Activated CD4-positive, CD25-positive, alpha-beta regulatory T cell treated with anti-CD3 and anti-CD28 coated beads, Interleukin-2, amount 50 U/mL, for 24 hours (primary cell): Measurements from ENCODE around the gene CCDC91.
"Not testable (repeated sequence)": the region's sequence is repeated elsewhere in the genome, so short reads cannot be mapped to it uniquely, and the experiment has no call there.

ENCODE experiments used
- ATAC-seq, 2 donors: fragments of 150-1000 bp; cut with Tn5 transposase; one replicate each; pipeline ENCODE4 v1.10.0; 2021; ENCODE audit warnings: mild to moderate bottlenecking in 1 of 2, moderate library complexity in 1 of 2

CCDC91 gene

DNA sequence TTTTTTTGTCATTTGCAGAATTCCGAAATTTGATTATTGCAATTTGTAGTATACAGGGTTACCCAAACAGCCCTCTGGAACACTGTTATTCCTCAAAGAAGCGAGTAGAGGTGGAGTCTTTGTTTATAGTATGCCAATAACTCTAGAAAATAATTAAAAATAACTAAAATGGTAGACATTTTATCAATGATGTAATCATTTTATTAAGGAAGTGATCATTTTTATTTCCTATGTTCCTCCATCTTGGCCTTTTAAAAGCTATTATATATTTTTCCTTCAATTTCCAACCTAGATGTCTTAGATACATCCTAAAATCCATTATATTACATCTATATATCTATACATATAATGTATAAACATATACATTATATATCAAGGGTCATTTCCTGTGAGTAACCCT is 106.0 kb downstream of the CCDC91 start:
- no peak for ATAC-seq

DNA sequence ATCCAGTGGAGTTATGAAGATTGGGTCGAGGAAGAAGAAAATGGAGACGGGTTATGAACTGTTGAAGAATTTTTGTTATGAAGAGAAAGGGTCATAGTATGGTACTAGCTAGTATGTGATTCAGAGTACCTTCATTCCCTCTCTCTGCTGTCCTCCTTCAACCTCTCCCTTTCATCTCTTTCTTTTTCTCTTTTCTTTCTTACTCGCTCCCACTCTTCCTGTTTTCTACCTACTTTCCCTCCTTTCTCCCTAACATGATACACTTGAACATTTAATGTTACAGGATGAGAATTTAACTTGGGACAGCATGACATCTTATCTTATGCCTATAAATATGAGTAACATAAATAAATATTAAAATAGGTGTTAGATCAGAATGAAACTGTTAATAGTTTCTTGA is 112.9 kb downstream of the CCDC91 start:
- ATAC-seq, result no peak

DNA sequence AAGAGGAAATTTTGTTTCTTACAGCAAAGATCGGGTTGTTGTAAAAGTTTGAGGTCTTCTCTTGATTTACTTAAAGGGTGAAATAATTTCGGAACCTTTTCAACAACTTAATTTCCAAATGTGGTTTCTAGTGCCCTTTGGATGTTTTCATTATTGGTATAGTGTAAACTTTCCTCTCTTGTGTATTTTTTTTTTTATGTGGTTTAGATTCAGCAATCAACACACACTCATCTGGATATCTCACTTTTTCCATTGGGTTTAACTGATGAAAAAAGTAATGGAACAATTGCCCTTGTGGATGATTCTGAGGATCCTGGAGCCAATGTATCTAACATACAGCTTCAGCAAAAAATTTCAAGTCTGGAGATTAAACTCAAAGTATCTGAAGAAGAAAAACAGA is 116.3 kb downstream of the CCDC91 start:
- no peak for ATAC-seq

DNA sequence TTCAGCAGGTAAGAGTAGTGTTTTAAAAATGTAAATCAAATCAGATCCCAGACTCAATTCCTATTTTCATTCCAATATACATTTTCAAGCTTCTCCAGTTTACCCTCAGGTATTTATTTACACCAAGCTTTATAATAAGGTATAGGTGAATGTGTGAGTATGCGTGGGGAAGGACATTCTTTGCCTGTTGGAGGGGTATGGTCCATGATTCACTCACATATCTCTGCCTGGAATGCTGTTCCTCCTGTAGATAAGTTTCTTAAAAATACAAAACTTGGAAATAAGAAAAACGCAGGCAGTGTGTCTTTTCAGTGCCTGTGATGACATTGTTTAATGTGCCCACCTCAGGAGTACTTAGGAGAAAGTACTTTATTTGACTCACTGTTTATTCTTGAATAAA is 118.6 kb downstream of the CCDC91 start:
- ATAC-seq, result no peak

DNA sequence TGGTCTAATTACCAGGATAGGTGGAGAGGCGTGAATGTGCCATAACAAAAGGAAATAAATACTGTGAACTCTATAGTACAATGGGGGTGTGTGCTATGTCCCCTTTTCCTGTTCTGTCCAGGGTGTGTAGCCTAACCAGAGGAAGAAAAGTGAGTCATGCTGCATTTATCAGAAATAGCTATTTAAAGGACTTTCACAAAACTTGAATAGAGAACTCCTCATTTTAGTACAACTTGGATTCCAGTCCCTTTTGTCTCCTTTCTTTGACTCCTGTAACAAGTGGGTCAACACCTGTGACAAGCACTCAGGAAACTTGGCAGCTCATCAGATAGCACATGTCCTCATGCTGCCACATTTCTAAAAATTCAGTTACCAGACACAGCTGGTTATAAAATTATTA is 123.4 kb downstream of the CCDC91 start:
- ATAC-seq, result no peak

DNA sequence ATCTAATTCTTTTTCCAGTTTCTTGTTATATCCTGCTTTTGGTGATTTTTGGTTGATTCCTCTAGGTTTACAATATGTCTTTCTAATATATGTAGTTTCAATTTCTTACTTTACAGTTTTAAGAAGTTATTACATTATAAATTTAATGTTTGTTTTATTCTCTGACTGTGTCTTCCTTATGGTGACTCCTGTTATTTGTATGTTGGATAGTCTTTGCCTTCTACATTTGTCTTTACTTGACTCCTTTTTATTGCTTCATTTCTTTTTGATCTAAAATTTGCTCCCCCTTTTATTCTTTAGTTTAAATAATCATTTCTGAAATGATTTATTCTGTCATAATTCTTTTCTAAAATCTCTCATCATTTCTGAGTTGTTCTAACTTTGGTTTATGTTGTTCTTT is 125.8 kb downstream of the CCDC91 start:
- ATAC-seq, result no peak

DNA sequence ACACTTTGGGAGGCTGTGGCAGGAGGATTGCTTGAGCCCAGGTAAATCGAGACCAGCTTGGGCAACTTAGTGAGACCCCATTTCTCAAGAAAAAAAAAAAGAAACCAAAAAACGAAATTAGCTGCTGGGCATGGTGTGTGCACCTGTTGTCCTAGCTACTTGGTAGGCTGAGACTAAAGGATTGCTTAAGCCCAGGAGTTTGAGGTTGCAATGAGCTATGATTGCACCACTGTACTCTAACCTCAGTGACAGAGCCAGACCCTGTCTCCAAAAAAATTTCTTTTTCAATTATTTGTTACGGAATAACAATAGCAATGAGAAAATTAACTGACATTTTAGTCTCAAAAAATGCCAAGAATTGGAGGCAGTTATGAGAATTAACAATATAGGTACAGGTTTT is 128.0 kb downstream of the CCDC91 start:
- ATAC-seq, result no peak

DNA sequence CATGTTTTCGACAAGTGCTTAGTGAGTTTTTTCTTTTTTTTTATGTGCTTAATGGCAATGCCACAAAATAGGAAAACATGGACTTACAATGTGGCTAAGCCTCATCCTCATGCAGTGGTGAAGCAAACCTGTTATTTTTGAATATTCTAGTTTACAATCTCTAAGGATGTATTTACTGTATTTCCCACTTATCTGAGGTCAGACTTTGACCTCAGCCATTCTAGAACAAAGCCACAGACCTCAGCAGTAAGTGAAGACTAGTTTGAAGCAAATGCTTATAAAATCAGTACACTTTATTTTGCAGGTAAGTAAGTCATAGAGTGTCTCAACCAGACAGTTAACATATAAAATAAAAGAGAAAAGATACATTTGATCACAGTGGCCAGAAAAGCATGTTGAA is 130.1 kb downstream of the CCDC91 start:
- ATAC-seq, result no peak

DNA sequence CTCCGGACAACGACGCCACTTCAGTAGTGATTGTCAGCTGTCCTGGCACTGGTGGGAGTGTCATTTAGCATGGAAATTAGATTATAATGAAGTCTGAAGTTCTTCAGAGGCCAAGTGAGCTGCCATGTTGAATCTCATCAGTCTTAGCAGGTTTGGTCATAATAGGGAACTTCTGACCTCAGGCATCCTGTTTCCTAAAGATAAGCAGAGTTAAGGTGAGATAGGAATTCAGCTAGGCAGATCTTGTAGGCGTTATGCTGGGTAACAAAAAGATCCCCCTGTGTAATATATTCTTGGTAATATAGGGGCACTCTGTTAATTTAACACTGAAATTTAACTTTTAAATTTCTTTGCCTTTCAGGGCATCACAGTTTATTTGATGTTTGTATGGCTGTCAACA is 137.5 kb downstream of the CCDC91 start:
- no peak for ATAC-seq

DNA sequence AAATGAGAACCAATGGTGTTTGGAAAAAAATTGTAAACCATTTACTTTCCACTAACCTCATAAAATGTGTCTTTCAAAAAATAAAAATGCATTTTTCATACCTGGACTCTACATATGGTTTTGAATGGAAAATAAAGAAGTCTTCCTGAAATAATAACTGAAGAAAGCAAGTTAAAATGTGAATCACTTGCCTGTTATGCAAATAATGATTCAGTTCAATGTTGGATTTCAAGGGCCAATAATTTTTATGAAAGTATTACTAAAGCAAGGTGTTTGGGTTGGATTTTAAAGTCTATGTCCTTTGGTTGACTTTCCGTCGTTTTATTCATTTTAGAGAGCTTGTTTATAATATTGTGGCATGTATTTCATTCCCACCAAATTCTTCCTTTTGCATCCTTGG is 138.7 kb downstream of the CCDC91 start:
- no peak for ATAC-seq

DNA sequence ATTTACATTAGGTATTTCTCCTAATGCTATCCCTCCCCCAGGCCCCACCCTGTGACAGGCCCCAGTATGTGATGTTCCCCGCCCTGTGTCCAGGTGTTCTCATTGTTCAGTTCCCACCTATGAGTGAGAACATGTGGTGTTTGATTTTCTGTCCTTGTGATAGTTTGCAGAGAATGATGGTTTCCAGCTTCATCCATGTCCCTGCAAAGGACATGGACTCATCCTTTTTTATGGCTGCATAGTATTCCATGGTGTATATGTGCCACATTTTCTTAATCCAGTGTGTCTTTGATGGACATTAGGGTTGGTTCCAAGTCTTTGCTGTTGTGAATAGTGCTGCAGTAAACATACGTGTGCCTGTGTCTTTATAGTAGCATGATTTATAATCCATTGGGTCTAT is 139.5 kb downstream of the CCDC91 start:
- ATAC-seq, result not testable (repeated sequence)

DNA sequence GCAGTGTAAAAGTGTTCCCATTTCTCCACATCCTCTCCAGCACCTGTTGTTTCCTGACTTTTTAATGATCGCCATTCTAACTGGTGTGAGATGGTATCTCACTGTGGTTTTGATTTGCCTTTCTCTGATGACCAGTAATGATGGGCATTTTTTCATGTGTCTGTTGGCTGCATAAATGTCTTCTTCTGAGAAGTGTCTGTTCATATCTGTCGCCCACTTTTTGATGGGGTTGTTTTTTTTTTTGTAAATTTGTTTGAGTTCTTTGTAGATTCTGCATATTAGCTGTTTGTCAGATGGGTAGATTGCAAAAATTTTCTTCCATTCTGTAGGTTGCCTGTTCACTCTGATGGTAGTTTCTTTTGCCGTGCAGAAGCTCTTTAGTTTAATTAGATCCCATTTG is 140.0 kb downstream of the CCDC91 start:
- not testable (repeated sequence) for ATAC-seq

DNA sequence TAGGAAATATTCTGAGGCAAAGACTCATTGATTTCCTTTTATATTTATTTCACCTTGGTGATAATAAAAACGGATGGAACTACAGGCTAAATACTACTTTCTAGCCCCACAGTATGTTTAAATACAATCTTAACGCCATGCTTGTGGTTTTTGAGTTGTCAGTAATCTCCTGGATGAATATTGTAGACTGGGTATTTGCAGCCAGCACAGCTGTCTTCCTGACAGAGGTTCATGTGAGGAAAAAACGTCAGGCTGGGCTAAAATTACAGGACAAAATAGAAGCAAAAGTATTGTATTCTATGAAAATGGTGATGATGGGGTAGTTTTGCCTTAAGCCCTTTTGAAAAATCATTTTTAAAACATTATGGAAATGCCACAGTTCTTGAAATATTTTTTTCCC is 140.9 kb downstream of the CCDC91 start:
- no peak for ATAC-seq

DNA sequence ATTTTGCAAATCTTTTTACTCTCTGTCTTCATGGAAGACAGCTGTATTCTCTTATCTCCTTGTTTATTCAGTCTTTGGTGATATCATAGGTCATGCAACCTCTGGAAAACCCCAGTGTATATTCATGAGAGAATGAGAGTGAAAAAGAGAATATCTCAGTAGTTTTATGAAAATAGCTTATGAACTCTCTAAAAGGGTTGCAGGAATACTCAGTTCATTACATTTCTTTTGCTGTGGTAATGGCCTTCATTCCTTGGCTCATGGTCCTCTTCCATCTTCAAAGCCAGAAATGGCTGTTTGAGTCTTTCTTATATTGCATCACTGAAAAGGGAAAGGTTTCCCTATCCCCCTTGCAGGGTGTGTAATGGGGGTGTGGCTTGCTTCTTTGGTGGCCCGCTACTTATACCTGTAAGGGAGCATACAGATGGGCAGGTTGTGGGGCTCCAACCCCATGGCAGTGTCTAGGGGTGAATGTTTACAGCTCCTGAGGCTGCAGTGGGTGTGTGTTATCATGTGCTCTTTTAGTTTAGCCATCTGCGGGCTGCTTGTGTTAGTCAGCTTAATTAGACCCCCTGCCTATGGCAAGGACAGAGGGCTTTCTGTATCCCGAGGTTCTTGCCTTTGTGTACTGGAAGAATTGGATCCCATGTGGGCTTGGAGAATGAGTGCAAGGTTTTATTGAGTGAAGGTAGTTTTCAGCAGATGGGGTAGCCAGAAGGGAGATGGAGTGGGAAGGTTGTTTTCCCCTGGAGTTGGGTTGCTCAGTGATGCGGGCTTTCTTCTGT is 150.2 kb downstream of the CCDC91 start:
- no peak for ATAC-seq

DNA sequence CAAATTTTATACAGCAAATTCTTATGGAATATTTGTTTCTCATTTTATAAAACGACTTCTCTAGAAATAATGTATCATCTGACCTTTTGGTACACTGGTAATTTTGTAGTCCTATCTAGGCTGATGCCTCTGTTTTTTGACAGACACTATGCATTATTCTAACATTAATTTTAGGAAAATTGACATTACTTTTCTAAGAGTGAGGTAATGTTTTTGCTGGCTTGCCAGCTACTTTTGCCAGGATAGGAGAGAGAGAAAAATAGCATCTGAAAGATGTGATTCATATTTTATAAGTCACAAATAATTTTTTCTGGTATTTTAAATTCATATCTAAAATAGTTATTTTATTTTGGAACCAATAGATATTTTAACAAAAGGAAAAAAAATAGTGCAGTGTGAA is 153.5 kb downstream of the CCDC91 start:
- ATAC-seq, result no peak

DNA sequence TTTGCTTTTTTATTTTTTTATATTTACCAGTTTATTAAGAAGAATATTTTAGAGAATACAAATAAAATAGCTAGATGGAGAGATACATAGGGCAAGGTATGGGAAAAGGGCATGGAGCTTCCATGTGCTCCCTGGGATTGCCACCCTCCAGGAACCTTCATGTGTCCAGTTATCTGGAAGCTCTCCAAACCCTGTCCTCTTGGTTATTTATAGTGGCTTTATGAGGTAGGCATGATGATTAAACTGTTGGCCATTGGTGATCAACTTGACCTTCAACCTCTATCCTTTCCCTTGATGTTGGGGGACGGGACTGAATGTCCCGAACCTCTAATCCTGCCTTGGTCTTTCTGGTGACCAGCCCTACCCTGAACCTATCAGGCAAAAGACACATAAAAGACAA is 156.3 kb downstream of the CCDC91 start:
- ATAC-seq, result no peak

DNA sequence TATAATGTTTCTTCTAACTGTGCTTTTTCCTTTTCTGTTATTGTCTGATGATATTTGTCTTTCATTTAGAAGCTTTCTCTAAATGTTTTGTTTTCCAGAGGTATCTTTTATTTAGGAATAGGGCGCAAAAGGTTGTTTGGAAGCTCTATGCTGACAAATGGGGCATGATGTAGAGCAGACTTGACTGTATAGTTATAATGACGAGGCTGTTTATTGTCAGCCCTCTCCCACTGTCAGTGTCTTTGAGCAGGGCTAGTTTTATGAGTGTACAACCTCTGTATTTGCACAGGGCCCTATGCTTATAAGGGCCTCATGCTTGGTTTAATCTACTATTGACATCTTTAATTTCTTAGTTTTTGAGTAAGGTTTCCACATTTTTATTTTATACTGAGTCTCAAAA is 158.9 kb downstream of the CCDC91 start:
- ATAC-seq, result no peak

DNA sequence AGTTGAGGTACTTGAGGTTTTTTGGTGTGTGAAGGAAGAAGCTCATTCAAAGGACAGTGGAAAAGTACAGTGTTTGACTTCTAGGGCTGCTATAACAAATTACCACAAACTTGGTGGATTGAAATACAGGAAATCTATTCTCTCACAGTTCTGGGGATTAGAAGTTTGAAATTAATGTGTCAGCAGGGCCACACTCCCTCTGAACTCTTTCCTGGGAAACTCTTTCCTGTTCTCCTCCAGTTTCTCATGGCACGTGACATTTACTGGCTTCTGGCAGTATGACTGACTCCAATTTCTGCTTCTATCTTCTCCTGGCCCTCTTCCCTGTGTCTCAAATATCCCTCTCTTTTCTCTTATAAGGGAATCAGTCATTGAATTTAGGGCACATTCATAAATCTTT is 160.2 kb downstream of the CCDC91 start:
- ATAC-seq, result no peak

DNA sequence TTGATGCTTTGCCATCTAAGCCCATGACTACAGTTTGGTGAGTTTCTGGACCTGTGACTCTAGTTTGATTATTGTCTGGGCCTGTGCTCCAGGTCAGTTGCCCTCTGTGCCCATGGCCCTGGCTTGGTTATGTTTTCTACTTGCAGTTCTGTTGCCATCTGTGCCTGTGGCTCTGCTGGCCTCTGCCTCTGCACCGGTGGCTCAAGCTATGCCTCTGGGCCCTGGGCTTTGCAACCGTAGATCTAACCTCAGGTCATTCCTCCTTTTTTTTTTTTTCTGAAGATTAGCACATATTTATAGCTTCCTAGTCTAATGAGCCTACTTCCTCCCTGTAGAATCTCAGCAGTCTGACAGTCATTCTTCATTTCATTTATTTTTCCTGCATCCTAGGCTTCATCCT is 161.2 kb downstream of the CCDC91 start:
- no peak for ATAC-seq

DNA sequence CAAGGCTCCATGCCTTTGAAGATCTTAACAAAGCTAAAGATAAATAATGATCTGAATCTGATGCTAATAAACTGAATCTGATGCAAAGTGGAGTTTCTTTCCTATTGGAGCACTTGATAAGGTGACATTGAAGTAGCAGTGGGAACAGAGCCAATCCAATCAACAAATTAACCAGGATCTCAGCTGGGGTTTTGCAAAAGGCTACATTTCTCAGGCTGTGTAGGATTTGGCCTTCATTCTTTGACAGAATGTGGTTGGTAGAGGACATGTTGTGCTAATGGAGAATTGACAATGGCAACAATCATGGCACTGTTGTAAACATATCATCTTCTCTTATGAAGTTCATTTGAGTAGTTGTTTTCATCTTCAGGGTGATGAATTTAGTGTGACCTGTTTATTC is 164.9 kb downstream of the CCDC91 start:
- no peak for ATAC-seq

DNA sequence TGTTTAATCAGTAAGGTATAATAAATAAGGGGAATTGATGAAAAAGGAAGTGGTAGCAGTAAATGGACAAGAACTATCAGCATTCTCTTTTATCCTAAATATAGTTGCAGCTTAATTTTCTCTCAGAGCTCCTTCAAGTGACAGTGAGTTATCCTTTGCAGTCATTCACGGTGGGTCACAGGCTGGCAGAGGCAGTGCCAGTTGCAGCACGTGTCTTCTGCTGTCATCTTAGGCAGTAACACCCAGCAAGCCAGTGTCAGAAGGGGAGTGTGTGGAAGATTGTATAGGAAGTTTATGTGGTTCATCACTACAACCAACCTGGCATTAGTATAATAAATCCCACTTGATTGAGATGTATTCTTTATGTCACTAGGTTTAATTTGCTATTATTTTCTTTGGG is 170.0 kb downstream of the CCDC91 start:
- ATAC-seq, result no peak

DNA sequence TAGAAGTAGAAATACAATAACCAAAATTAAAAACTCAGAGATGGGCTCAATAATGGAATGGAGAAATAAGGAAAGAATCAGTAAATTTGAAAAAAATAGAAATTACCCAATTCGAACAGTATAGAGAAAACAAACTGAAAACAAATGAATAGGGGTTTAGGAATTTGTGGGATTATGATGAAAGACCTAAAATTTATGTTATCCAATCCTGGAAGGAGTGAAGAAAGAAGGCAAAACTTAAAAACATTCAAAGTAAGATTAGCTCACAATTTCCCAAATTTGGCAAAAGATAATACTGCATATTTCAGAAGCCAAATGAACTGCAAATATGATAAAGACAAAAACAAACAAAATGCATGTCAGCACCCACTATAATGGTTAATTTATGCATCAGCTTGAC is 177.1 kb downstream of the CCDC91 start:
- no peak for ATAC-seq

DNA sequence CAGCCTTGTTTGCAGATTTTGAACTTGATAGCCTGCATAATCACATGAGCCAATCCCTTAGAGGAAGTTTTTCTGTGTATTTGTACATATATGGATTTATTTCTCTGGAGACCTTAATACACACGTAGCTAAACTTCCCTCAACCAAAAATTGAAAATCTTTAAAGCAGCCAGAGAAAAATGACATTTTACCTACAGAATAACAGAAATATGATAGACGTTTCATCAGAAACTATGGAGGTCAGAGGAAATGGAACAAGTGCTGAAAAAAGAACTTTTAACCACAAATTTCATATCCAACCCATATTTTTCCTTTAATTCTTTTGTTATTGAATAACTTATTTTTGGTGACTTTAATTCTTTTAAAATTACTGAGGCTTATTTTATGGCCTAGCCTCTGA is 177.7 kb downstream of the CCDC91 start:
- no peak for ATAC-seq

DNA sequence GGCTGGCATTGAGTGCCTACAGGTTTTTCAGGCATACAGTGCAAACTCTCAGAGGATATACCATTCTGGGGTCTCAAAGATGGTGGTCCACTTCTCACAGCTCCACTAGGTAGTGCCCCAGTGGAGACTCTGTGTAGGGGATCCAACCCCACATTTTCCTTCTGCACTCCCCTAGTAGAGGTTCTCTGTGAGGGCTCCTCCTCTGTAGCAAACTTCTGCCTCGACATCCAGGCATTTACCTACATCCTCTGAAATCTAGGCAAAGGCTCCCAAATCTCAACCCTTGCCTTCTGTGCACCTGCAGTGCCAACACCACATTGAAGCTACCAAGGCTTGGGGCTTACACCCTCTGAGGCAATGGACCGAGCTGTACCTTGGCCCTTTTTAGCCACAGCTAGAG is 179.2 kb downstream of the CCDC91 start:
- no peak for ATAC-seq

DNA sequence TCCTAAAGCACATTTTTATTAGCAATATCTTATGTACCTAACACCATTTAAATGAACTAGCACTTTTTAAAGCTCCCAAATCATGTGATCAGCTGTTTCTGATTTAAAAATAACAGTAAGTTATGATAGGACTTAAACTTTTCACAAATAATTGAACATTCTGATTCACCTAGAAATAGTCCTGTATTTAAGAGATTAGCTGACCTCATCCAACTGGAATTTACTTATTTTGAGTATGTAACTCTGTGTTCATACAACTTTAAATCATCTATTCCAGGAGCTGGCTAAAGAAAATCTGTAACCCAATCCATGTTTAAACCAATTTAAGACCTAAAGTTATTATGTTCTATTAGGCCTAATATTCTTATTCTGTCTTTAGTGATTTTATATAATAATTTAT is 184.3 kb downstream of the CCDC91 start:
- no peak for ATAC-seq
